NCI-H82 treated with DMSO at 0.1 percent for 48 hours (cell line): ENCODE data around the gene SFT2D2.

Experiments used
- DNase-seq: peaks from one replicate; lab custom pipeline; 2025; ENCODE audit not compliant: unreplicated experiment; lab: John Stamatoyannopoulos, UW

The SFT2D2 gene

GRCh38 chr1:168221275-168221674 lies 4.5 kb upstream of the SFT2D2 start:
- DNase-seq = no peak

- DNase-seq = no peak
These were observed 2.5 kb upstream of the SFT2D2 start for GRCh38 chr1:168223261-168223660.

GRCh38 chr1:168223681-168224540 lies 1.9 kb upstream of the SFT2D2 start:
- no peak for DNase-seq

GRCh38 chr1:168224991-168225390 lies 813 bp upstream of the SFT2D2 start:
- DNase-seq = no peak

GRCh38 chr1:168227620-168228019 lies 1.8 kb downstream of the SFT2D2 start:
- DNase-seq = no peak

GRCh38 chr1:168229893-168230292 lies 4.1 kb downstream of the SFT2D2 start:
- DNase-seq = no peak

- DNase-seq = no peak
These were observed 4.9 kb downstream of the SFT2D2 start for GRCh38 chr1:168230709-168231108.

- peak; percentile 14 for DNase-seq
These were observed 9.2 kb downstream of the SFT2D2 start for GRCh38 chr1:168234846-168235547.

GRCh38 chr1:168235548-168235885 lies 9.7 kb downstream of the SFT2D2 start:
- no peak for DNase-seq

GRCh38 chr1:168235937-168236336 lies 10.1 kb downstream of the SFT2D2 start:
- no peak for DNase-seq

- DNase-seq = no peak
These were observed 11.2 kb downstream of the SFT2D2 start for GRCh38 chr1:168236836-168237611.

GRCh38 chr1:168243198-168243597 lies 17.4 kb downstream of the SFT2D2 start:
- no peak for DNase-seq

- no peak for DNase-seq
These were observed 17.9 kb downstream of the SFT2D2 start for GRCh38 chr1:168243636-168244212.

- no peak for DNase-seq
These were observed 19.2 kb downstream of the SFT2D2 start for GRCh38 chr1:168245042-168245441.

- DNase-seq = no peak
These were observed 20.7 kb downstream of the SFT2D2 start for GRCh38 chr1:168246506-168246905.

GRCh38 chr1:168252204-168252733 lies 26.5 kb downstream of the SFT2D2 start:
- no peak for DNase-seq

- no peak for DNase-seq
These were observed 30.4 kb downstream of the SFT2D2 start for GRCh38 chr1:168256164-168256563.

- DNase-seq = no peak
These were observed 31.6 kb downstream of the SFT2D2 start for GRCh38 chr1:168257397-168257796.

- no peak for DNase-seq
These were observed 33.8 kb downstream of the SFT2D2 start for GRCh38 chr1:168259567-168259966.

GRCh38 chr1:168260393-168260792 lies 34.6 kb downstream of the SFT2D2 start:
- peak; percentile 44 for DNase-seq

GRCh38 chr1:168261390-168261789 lies 35.6 kb downstream of the SFT2D2 start:
- DNase-seq = no peak
